ENCODE measurements around the gene LRBA.
A peak's percentile ranks its signal among the peaks of the same experiment; 100 is the strongest.

The LRBA gene

GRCh38 chr4:150874338-150875226 lies 140.5 kb downstream of the LRBA start:
- no peak for DNase-seq (ENCODE audit: low spot score)

DNA sequence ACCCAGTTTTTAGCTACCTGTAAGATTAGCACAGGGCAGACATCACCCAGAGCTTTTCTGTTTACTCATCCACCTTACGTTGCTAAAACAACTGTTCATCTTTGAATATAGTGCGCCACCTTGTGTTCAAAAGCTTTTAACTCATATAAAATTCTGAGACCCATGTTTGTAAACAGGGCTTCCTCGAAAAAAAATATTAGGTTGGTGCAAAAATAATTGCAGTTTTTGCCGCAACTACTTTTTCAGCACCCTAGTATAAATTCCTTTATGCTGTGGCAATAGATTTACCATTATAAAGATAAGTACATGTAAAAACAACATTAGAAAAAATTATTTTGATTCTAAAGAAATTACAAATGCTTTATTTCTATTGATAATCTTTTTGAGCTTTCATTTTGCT lies 147.9 kb downstream of the LRBA start:
- peak; percentile 72 for DNase-seq (ENCODE audit: low spot score)

GRCh38 chr4:150863456-150863855 lies 151.6 kb downstream of the LRBA start:
- no peak for DNase-seq (ENCODE audit: low spot score)

DNA sequence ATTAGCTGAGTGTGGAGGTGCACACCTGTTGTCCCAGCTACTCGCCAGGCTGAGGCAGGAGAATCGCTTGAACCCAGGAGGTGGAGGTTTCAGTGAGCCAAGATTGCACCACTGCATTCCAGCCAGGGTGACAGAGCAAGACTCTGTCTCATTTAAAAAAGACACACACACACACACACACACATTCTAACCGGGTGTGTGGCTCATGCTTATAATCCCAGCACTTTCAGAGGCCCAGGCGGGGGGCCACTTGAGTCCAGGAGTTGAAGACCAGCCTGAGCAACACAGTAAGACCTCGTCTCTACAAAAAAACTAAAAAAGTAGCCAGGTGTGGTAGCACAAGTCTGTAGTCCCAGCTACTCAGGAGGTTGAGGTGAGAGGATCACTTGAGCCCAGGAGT lies 152.3 kb downstream of the LRBA start:
- no peak for DNase-seq (ENCODE audit: low spot score)

DNA sequence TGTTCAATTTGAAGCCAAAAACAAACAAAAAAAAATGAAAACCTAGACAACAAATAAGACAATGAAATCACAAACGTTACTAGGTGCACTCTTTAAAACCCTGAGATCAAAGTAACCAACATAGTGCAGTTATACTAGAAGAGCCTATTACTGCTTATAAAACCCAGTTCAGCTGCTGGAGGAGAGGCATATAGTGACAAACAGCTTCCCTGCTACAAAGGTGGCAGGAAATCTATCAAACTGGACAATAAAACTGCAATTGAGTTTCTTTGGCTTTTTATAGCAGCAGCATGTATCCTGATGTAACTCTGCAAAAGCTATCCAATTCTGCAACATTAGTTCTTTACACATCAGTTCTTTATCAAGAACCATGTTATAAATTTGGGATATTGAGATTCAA lies 155.6 kb downstream of the LRBA start:
- no peak for DNase-seq (ENCODE audit: low spot score)

DNA sequence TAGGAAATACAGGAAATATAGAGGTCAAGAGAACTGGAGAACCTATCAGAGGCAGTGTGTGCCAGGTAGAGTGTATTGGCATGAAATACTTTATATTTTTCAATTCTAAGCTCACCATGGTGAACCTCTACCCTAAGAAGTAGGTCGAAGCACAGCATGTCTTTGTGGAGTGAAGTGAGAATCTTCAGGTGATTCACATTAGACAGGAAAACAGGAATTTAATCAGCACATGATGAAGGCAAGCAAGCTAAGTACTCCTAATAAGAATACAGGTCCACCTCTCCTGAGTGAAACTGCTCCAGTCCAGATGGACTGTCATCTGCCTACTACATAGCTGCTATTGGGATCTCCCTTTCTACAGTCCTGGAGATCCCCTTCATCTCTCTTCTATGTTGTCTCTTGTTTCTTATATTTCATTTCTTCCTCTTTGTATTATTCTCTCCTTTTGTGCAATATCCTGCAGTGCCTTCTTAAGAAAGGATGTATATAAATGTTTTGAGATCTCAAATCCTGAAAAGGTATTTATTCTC lies 159.0 kb downstream of the LRBA start:
- no peak for DNase-seq (ENCODE audit: low spot score)

DNA sequence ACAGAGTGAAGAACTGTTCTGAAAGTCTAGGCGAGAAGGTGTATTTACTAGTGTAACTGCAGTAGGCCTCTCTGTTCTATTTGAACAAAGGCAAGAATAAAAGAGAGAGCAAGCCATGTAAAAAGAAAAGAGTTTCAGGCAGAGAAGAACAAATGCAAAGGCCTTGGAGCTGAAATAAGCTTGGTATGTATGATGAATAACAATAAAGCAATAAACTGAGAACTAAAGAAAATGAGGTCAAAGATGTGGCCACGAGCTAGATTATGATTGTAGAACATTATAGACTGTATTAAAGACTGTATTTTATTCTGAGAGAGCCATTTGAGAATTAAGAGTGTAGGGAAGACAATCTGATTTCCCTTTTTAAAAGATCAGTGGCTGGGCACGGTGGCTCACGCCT lies 160.5 kb downstream of the LRBA start:
- no peak for DNase-seq (ENCODE audit: low spot score)

- DNase-seq (ENCODE audit: low spot score) = no peak
Measured at GRCh38 chr4:150853882-150854281, 161.2 kb downstream of the LRBA start.

DNA sequence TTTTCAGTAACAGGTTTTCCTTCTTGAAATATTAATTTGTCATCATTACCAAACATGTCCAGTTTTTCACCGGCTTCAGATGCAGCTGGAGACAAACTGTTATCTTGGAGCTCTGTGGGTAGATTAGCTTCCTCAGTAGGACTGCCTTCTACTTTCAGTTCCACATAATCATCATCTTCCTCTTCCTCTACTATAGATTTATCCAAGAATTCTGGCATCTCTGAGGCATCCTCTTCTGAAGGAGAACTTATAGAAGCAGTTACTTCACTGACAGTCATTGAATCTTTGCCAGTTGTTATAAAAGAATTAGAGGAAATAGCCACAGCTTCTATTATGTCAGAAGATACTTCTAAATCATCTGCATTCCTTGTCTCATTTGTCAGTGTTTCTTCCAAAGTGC lies 162.9 kb downstream of the LRBA start:
- no peak for DNase-seq (ENCODE audit: low spot score)

DNA sequence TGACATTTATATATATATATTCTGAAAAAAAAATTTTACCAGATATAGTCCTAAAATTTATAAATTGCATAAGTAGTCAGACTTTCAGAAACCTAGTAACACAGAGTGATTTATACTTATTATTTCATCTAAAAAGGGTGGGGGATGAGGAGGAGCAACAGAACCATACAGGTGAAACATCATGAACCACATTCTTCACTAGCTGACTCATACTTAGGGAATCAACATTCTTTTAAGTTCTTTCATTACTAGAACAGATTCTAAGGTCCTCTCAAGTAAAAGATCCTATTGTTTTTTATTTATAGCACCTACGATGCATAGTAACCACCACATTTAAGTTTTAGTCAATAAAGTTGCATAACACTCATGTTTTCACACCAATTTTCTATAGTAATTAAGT lies 166.1 kb downstream of the LRBA start:
- no peak for DNase-seq (ENCODE audit: low spot score)

DNA sequence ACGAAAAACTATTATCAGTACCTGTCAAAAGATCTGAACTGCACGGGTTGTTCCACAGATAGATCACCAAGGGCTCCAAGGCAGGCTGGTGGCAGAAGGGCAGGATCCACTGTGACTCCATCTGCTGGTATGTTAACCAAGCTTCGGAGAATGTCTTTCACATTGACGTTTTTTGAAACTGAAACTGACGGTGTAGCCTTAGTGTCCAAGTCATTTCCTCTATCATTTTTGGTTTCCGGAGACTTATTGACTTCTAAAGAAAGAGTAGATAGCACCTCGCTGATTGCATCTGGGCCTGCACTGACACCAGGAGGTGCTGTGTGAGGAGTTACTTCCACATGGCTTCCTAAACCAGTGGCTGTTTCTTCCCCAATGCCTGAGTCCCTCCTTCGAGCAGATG lies 186.9 kb downstream of the LRBA start:
- DNase-seq (ENCODE audit: low spot score) = peak; percentile 53

- no peak for DNase-seq (ENCODE audit: low spot score)
Measured at GRCh38 chr4:150827226-150827625, 187.9 kb downstream of the LRBA start.

DNA sequence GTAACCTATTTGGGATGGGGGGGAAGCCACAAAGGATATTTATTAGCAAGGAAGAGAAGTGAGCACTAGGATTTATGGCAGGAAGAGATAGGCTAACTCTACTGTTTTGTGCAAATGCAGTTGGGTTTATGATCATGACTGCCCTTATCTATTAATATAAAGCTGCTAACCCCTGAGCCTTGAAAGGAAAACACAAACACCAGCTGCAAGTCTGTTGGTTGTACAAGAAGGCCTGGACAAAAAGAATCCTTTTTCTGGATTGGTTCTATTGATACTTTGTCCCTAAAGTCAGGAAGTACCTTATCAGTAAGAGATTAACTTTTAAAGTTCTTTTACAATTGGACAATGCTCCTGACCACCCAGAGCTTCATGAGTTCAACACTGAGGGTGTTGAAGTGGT lies 188.8 kb downstream of the LRBA start:
- no peak for DNase-seq (ENCODE audit: low spot score)

- DNase-seq (ENCODE audit: low spot score) = no peak
Measured at GRCh38 chr4:150822407-150822806, 192.7 kb downstream of the LRBA start.

DNA sequence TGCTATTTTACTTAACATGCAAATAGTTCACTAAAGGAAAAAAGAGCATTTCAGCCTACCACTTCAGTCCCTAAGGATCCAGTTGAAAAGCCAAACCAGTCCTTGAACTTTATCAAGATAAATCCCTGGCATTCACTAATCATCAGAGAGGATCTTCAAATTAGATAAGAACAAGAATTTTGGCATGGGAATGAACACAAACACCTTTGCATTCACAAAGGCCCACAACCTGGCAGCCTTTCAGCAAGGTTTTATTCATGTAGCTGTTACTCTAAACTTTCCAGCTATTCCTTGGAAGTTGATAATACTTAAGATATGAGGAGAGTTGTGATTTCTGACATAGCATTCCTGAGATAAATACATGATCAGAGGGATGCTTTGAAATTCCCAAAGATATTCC lies 193.4 kb downstream of the LRBA start:
- DNase-seq (ENCODE audit: low spot score) = no peak

- DNase-seq (ENCODE audit: low spot score) = no peak
Measured at GRCh38 chr4:150820409-150820808, 194.7 kb downstream of the LRBA start.

DNA sequence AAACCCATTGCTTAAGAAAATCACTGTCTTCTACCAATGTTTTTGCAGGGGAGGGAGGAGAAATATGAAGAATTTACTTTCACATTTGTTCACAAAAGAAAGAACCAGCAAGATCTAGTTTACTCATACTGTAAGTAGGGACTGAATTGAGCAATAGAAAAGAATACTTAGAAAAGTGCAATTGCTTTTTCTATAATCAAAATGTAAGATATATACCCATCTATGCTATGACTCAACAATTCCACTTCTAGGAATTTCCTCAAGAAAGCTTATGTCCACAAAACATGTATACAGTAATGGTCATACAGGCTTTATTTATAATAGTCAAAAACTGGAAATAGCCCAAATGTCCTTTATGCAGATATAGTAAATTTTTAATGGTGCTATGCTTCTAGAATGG lies 196.4 kb downstream of the LRBA start:
- DNase-seq (ENCODE audit: low spot score) = no peak

DNA sequence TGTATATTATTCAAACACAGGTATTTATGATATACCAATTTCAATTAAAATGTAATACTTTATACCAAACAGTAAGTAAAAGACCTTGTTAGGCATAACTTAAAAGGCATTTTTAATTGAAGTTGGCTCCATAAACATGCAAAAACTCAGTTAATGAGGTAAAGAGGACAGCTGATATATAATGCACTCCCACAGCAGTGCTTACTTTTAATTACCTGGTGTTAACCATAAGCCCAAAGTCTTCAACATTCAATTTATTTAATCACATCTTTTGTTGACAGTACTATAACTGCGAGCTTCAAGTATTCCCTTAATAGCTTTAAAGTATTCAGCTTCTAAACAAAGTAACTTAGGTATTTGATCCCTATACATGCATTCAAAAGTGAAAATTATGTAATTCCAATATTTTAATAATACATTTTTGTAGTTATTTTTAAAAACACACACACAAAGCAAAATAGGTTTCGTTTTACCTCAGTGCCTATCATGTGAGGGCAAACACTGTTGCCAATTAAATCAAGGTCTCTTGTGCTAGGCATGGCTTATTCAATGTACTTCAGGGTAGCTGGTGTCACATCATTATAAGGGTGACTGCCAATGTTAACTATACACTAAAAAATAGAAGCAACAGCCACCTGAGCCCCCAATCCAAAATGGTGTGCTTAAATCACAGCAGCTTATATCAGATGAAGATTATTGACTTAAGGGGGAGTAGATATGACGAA lies 197.1 kb downstream of the LRBA start:
- no peak for DNase-seq (ENCODE audit: low spot score)

DNA sequence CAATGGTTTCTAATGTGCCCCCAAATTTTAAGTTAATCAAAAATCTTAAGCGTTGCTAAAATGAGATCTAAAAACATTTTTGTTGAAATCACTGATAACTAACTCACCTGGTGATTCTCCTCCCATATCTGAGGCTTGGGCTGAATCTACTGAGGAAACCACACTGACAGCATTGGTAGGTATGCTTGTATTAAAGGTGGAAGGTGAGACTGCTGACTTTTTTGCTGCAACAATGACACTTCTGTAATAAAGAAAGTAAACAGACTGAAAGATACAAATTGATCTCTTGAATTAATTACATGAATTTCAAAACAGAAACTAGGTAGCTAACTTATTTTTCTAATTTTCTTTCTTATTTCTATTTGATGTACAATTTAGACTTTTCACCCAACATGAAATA lies 198.1 kb downstream of the LRBA start:
- DNase-seq (ENCODE audit: low spot score) = no peak

- DNase-seq (ENCODE audit: low spot score) = no peak
Measured at GRCh38 chr4:150816491-150816890, 198.6 kb downstream of the LRBA start.

DNA sequence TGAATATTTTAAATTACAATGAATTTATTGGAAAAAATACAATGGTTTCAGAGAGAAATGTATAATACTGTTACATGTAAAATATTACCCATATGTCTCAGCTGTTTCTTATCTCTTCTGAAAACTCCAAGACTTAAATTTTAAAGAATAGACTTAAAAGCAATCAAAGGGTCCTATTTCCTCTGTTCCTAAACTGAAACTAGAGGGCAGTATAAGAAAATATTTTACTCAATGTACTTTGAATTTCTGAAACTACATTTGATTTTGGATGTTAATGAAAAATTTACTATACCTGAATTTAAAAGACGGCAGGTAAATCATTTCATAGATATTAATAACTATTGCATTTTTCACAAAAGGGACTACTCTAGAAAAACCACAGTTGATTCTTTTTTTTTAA lies 200.2 kb downstream of the LRBA start:
- no peak for DNase-seq (ENCODE audit: low spot score)

GRCh38 chr4:150805183-150806025 lies 209.7 kb downstream of the LRBA start:
- DNase-seq (ENCODE audit: low spot score) = no peak

Measured in CD4-positive, alpha-beta T cell treated with Interleukin-6 at 100 ng/mL for 8 hours (primary cell).